ENCODE measurements around the gene ZNF536.

The ZNF536 gene

GRCh38 chr19:30520735-30521479 lies 148.7 kb downstream of the ZNF536 start:
- no peak overlapping the region for H3K4me3 ChIP-seq (ENCODE audit: low read depth, low read length)
- TF ChIP-seq CTCF (IDR thresholded peaks at IDR 0.05; ENCODE audit: low read depth, low read length), result no peak

DNA sequence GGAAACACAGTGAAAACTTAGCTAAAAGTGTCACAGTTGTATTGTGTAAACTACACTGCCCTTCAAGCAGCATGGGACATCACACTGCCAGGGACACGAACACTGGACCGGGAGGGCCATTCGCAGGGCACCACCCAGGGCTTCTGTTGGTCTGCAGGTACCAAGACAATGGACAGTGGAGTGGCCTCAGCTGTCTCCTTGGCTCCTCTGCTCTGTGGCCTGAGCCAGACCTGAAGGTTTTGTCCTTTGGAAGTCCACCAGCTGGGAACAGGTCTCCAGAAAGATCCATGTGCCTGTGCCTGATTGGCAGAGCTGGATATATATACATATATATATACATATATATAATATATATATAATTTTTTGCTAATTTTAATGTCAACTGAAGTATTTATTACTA lies 149.8 kb downstream of the ZNF536 start:
- no peak for TF ChIP-seq CTCF (IDR thresholded peaks at IDR 0.05; ENCODE audit: low read depth, low read length)
- no peak overlapping the region for H3K4me3 ChIP-seq (ENCODE audit: low read depth, low read length)

DNA sequence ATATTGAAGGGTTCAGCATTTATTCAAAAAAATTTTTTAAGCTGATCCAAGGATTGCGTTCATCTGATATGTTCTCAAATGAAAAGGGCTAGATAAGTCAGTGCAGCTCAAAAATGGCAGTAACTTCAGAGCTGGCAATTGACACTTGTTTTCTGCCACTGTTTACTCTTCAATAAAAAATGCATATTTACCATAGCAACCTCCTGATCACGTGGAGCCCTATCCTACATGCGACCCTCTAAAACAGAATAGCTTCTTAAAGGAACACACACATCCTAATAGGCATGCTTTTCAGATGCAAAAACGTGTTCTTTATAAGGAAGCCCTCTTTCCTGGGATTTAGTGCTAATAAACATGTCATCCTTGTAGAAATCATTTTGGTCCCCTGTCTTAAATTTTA lies 150.2 kb downstream of the ZNF536 start:
- TF ChIP-seq CTCF (IDR thresholded peaks at IDR 0.05; ENCODE audit: low read depth, low read length), result no peak

GRCh38 chr19:30523791-30524190 lies 151.6 kb downstream of the ZNF536 start:
- no peak overlapping the region for H3K4me3 ChIP-seq (ENCODE audit: low read depth, low read length)
- no peak for TF ChIP-seq CTCF (IDR thresholded peaks at IDR 0.05; ENCODE audit: low read depth, low read length)

More for the DNA sequence above, 150.2 kb downstream of the ZNF536 start:
- no peak overlapping the region for H3K4me3 ChIP-seq (ENCODE audit: low read depth, low read length)

DNA sequence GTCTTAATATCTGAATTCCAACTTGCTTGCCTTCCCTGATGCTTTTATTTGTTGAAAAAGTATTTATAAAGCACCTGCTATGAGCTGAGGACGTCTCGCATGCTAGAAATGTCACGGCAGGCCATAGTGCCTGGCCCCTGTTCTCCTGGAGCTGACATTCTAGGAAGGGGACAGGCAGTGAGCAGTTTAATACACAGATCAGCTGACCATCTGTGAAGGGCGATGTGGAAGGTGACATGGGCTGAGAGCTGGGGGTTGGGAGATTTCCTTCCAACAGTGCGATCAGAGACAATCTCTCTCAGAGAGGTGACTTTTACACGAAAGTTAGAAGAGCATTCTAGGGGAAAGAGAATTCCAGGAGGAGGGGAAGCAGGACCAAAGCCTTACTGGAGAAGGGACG lies 153.2 kb downstream of the ZNF536 start:
- TF ChIP-seq CTCF (IDR thresholded peaks at IDR 0.05; ENCODE audit: low read depth, low read length), result no peak
- H3K4me3 ChIP-seq (ENCODE audit: low read depth, low read length), result no peak overlapping the region

DNA sequence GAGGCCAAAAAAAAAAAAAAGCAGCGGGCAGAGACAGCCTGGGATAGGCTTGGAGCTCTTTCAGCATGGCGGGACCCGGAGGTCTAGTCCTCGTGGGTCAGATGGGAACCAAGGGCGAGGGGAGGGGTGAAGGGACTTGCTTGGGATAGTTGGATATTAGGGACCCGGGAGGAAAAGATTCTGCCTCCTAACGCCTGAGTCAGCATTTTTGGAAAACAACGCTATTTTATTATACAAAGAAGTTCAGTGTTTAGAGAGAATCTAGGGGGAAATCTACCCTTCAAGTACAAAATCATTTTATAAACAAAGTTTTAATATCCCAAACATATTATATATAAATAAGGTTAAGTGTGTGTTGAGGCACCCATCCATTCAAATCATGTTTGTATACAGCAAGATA lies 156.7 kb downstream of the ZNF536 start:
- H3K4me3 ChIP-seq (ENCODE audit: low read depth, low read length), result no peak overlapping the region
- no peak for TF ChIP-seq CTCF (IDR thresholded peaks at IDR 0.05; ENCODE audit: low read depth, low read length)

GRCh38 chr19:30529876-30530275 lies 157.7 kb downstream of the ZNF536 start:
- no peak for TF ChIP-seq CTCF (IDR thresholded peaks at IDR 0.05; ENCODE audit: low read depth, low read length)
- no peak overlapping the region for H3K4me3 ChIP-seq (ENCODE audit: low read depth, low read length)

Measured in WI38 (cell line).